Measurements from ENCODE around the gene CENPP. TPM values are rescaled to one million over a fixed set of nuclear protein-coding genes. Genes with fewer than 3 reads are reported as not detected.
A peak's percentile ranks its signal among the peaks of the same experiment; 100 is the strongest.

The CENPP gene
- total RNA-seq, 1 experiment from 2014 or later = 14.3 TPM

- ATAC-seq (peak; percentile 29), DNase-seq (ENCODE audit: low spot score) (no peak)
- Mint-ChIP-seq H3K27me3 (ENCODE audit: low read depth) (no peaks in the 10 kb centered on the region), H3K9me3 (no peaks in the 10 kb centered on the region), H3K4me1 (peaks cover 27% of the 10 kb centered on the region), H3K36me3 (peaks cover 25% of the 10 kb centered on the region), H3K4me3 (peak overlapping the region; percentile 99), H3K27ac (peak overlapping the region; percentile 99)
- POLR2A ChIA-PET = interaction anchor here (0.6 to 1.4 kb wide), 2 partner anchors 268 to 345 kb away, joined by 3 to 4 read pairs; partner anchors contain the start of gene IPPK
- TF ChIP-seq NFE2L1 (CRISPR knock-in tag; IDR thresholded peaks at IDR 0.05) (no peak), JAZF1 (CRISPR knock-in tag; IDR thresholded peaks at IDR 0.05) (no peak), ZNF219 (CRISPR knock-in tag; IDR thresholded peaks at IDR 0.05; ENCODE audit: borderline replicate concordance) (no peak), ZNF232 (CRISPR knock-in tag; IDR thresholded peaks at IDR 0.05) (no peak), ARID4B (CRISPR knock-in tag; IDR thresholded peaks at IDR 0.05; ENCODE audit: borderline replicate concordance) (no peak), JUN (CRISPR knock-in tag; IDR thresholded peaks at IDR 0.05) (no peak), ZNF396 (CRISPR knock-in tag; IDR thresholded peaks at IDR 0.05; ENCODE audit: borderline replicate concordance) (no peak), NFYB (CRISPR knock-in tag; conservative IDR thresholded peaks at IDR 0.05; ENCODE audit: low read depth) (no peak), TEAD1 (CRISPR knock-in tag; IDR thresholded peaks at IDR 0.05) (no peak), ZBTB43 (CRISPR knock-in tag; IDR thresholded peaks at IDR 0.05) (no peak), MXD4 (CRISPR knock-in tag; IDR thresholded peaks at IDR 0.05; ENCODE audit: borderline replicate concordance) (no peak), GTF2I (CRISPR knock-in tag; conservative IDR thresholded peaks at IDR 0.05) (no peak), USF1 (CRISPR knock-in tag; IDR thresholded peaks at IDR 0.05) (no peak), ZNF317 (CRISPR knock-in tag; IDR thresholded peaks at IDR 0.05; ENCODE audit: borderline replicate concordance, low read depth) (no peak), NR2C2 (CRISPR knock-in tag; IDR thresholded peaks at IDR 0.05) (no peak), RORB (CRISPR knock-in tag; IDR thresholded peaks at IDR 0.05) (no peak)
- CTCF ChIA-PET = interaction anchor here (0.6 to 1.9 kb wide), 4 partner anchors 177 to 466 kb away, joined by 3 to 6 read pairs (median 4); partner anchors contain the start of gene IPPK
These were observed 874 bp upstream of the CENPP start for GRCh38 chr9:92324889-92325268.

GRCh38 chr9:92325991-92326500 lies 293 bp downstream of the CENPP start:
- no peaks in the 10 kb centered on the region for H3K9me3 Mint-ChIP-seq
- H3K27ac Mint-ChIP-seq = no peak overlapping the region
- H3K36me3 Mint-ChIP-seq = peaks cover 19% of the 10 kb centered on the region
- TF ChIP-seq SOX15 (CRISPR knock-in tag; IDR thresholded peaks at IDR 0.05) (no peak), NR2C2 (CRISPR knock-in tag; IDR thresholded peaks at IDR 0.05) (no peak), SMAD4 (CRISPR knock-in tag; IDR thresholded peaks at IDR 0.05) (0 out of 2 replicates have a peak, but pooled peaks have one; percentile 36), ZNF416 (CRISPR knock-in tag; IDR thresholded peaks at IDR 0.05) (0 out of 2 replicates have a peak, but pooled peaks have one; percentile 2), TEAD1 (CRISPR knock-in tag; IDR thresholded peaks at IDR 0.05) (peak; percentile 16; the same call in 1 of the 2 replicates)
- POLR2A ChIA-PET = interaction anchor here (1.4 kb wide), 1 partner anchor 344 kb away, joined by 4 read pairs; the partner anchor contains the start of gene IPPK
- DNase-seq (ENCODE audit: low spot score) (no peak), ATAC-seq (no peak; the same call in 1 of the 2 replicates)
- H3K27me3 Mint-ChIP-seq (ENCODE audit: low read depth) = no peaks in the 10 kb centered on the region
- peak overlapping the region; percentile 99 for H3K4me3 Mint-ChIP-seq
- CTCF ChIA-PET = interaction anchor here (0.8 to 1.9 kb wide), 6 partner anchors 168 to 465 kb away, joined by 3 to 6 read pairs (median 3); partner anchors contain the start of gene IPPK
- H3K4me1 Mint-ChIP-seq = peaks cover 27% of the 10 kb centered on the region
